Dermis microvascular lymphatic vessel endothelial cell (primary cell): ENCODE data around the gene GSS. TPM values are rescaled to one million over a fixed set of nuclear protein-coding genes. Genes with fewer than 3 reads are reported as not detected.

Experiments
- DNase-seq, 2 donors: peaks; one replicate each; pipeline versions ENCODE4 v3.0.0 to v3.0.0-alpha.2; 2010; ENCODE audit warnings: low read depth in 2 of 2
- total RNA-seq: library from RNA; depleted of rRNA; stranded (reverse); fragments of >200 nt; gene quantifications from 2 replicates; pipeline ENCODE4 v1.2.1, GENCODE V29; 2014

Gene GSS
- total RNA-seq, 1 donor from 2014 or later = 63.9 TPM

DNA sequence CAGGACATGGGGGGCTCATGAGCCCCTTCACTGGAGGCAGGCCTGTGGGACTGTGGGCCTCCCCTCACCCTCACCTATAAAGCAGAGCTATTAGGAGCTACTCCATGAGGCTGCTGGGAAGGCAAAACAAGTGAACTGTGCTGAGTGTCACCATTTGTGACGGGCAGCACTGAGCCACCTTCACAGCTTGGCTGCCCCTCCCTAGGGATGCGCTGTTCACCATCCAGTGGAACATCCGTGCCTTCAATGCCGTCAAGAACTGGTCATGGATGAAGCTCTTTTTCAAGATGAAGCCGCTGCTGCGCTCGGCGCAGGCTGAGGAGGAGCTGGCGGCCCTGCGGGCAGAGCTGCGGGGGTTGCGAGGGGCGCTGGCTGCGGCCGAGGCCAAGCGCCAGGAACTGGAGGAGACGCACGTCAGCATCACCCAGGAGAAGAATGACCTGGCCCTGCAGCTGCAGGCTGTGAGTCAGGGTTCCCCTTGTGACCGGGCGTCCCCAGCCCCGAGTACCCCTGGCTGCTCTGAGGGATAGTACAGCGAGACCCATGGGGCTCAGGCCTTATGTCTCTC lies 38.4 kb upstream of the GSS start:
- no peak for DNase-seq

DNA sequence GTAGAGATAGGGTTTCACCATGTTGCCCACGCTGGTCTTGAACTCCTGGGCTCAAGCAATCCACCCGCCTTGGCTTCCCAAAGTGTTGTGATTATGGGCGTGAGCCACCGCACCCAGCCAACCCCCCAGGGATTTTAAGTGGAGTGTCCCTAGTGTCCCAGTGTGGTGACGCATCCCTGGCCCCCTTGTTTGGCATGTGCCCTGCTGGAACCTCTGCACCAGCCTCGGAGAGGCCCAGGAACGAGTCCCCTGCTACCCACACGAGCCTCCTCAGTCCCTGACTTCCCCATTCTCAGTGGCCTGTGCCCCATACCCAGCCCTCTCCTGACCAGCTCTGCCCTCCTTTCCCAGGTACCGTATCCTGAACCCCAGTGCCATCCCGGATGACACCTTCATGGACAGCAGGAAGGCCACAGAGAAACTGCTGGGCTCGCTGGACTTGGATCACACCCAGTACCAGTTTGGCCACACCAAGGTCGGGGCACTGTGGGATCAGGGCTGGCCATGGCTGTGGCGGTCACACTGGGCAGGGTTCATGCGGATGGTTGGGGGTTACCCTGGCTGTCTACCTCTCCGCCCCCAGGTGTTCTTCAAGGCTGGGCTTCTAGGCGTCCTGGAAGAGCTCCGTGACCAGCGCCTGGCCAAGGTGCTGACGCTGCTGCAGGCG lies 37.3 kb upstream of the GSS start:
- DNase-seq = no peak

DNA sequence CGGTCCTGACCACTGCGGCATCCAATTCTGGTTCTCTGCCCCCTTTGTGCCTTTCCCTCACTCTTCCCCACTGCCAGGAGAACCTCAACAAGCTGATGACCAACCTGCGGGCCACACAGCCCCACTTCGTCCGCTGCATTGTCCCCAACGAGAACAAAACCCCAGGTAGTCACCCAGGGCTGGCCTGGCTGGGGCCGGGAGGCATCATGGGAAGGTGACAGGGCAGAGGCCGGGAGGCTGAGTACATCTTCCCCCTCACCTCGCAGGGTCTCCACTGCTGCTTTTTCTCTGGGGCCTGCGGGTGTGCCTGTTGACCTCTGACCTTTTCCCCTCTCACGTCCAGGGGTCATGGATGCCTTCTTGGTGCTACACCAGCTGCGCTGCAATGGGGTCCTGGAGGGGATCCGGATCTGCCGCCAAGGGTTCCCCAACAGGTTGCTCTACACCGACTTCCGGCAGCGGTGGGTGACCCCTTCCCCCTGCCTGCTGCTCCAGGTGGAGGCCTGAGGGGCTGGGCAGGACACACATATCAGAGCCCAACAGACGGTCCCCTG lies 35.1 kb upstream of the GSS start:
- no peak for DNase-seq

- no peak for DNase-seq
These were observed 34.6 kb upstream of the GSS start for GRCh38 chr20:34990231-34990630.

DNA sequence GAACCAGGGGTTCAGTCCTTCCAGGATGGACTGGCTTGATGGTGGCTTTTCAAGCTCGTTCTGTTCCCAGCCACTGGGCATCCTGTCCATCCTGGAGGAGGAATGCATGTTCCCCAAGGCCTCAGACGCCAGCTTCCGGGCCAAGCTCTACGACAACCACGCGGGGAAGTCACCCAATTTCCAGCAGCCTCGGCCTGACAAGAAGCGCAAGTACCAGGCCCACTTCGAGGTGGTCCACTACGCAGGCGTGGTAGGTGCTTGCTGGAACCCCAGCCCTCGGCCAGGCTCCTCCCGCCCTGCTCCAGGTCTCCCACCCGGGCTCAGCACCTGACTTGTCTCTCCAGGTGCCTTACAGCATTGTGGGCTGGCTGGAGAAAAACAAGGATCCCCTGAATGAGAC lies 34.1 kb upstream of the GSS start:
- no peak for DNase-seq

- no peak for DNase-seq
These were observed 33.5 kb upstream of the GSS start for GRCh38 chr20:34989118-34989517.

- no peak for DNase-seq
These were observed 32.6 kb upstream of the GSS start for GRCh38 chr20:34988191-34988540.

DNA sequence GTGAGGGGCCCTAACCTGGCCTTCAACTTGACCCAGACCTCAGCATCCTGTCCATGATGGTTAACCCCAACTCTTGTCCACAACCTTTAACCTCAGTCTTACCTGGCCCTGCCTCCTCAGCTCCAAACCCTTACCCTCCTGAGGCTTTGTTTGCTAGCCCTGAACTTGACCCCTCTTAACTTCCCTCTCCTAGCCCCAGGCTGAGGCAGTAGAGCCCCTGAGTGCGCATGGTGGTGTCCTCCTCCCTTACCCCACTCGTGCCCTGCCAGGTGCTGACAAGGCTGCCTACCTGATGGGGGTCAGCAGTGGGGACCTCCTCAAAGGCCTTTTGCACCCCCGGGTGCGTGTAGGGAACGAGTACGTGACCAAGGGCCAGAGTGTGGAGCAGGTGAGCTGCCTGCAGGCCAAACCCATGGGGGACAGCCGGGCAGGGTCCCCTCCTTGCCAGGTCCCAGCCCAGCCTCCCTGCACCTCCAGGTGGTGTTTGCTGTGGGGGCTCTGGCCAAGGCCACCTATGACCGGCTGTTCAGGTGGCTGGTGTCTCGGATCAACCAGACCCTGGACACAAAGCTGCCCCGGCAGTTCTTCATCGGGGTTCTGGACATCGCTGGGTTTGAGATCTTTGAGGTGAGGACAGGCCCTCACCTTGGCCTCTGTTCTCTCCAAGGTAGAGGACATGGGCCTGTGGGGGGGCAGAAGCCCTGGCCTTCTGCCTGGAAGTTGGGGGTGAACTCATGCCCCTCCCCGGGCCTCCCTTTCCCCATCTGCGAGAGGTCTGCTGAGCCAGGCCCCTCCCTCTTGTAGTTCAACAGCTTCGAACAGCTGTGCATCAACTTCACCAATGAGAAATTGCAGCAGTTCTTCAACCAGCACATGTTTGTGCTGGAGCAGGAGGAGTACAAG lies 31.9 kb upstream of the GSS start:
- no peak for DNase-seq

DNA sequence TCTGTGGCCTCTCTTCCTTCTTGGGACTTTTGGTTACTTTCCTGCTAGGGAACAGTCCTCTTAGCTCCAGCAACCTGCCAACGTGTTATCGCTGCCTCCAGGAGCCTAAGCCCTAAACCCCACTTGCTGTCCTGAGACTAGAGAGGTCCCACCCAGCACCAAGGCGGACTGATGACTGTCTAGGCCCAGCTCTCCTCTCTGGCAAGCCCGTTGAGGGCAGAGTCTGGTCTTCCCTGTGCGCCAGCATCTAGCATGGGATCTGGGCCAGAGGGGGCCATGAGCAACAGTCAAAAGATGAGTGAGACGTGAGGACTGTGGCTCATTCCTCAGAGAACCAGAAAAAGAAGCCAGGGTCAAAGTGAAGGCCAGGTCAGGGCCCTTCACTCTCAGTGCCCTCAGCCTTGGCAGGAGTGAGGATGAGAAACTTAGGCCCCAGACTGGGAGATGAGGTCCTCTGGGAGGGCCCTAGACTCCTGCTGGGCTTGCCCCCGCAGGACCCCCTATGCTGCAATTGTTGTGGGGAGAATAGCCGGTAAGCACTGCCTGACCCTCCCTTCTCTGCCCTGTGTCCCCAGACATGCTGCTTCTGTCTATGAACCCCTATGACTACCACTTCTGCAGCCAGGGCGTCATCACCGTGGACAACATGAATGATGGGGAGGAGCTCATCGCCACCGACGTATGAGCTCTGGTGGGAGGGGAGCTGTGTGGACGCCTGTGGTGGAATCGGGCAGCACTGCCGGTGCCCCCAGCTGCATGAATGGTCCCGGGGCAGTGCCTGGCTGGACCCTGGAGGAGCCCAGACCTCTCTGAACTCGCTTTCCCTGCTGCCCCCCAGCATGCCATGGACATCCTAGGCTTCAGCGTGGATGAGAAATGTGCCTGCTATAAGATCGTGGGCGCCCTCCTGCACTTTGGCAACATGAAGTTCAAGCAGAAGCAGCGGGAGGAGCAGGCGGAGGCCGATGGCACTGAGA lies 31.0 kb upstream of the GSS start:
- DNase-seq = no peak

DNA sequence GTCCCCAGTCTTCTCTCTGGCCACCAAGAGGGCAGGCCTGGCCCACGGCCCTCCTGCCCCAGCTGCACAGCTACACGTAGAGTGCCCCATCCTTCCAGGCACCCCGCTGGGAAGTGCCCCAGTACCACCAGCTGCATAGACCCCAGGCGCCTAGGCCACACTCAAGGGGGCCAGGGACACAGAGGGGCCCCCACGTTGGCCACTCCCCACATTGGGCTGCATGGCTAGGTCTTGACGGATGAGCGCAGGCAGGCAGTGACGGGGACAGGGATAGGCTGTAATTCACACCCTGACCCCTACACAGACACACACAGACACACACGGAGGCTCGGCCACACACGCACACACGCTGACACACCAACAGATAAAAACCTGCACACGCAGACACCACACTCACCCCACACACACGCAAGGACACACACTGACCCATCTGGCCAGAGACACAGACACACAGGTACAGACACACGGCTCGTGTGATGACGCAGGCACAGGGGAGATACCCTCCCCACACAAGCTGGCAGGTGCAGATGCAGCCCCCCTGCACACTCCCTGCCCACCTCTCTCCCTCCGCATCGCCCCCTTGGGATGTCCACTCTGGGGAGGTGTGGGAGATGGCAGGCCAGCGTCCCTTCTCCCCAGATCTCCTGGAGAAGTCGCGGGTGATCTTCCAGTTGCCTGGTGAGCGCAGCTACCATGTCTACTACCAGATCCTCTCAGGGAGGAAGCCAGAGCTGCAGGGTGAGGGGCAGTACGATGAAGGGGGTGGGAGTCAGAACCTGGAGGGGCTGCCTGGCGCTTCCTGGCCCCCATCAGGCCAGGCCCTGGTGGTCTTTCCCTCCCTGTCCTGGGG lies 30.1 kb upstream of the GSS start:
- DNase-seq = no peak

- DNase-seq = peak in 1 of 2 donors; percentile 28
These were observed 29.2 kb upstream of the GSS start for GRCh38 chr20:34984756-34985261.

- no peak for DNase-seq
These were observed 28.6 kb upstream of the GSS start for GRCh38 chr20:34983995-34984735.

- no peak for DNase-seq
These were observed 27.6 kb upstream of the GSS start for GRCh38 chr20:34983089-34983820.

GRCh38 chr20:34982270-34983088 lies 26.9 kb upstream of the GSS start:
- DNase-seq = no peak

DNA sequence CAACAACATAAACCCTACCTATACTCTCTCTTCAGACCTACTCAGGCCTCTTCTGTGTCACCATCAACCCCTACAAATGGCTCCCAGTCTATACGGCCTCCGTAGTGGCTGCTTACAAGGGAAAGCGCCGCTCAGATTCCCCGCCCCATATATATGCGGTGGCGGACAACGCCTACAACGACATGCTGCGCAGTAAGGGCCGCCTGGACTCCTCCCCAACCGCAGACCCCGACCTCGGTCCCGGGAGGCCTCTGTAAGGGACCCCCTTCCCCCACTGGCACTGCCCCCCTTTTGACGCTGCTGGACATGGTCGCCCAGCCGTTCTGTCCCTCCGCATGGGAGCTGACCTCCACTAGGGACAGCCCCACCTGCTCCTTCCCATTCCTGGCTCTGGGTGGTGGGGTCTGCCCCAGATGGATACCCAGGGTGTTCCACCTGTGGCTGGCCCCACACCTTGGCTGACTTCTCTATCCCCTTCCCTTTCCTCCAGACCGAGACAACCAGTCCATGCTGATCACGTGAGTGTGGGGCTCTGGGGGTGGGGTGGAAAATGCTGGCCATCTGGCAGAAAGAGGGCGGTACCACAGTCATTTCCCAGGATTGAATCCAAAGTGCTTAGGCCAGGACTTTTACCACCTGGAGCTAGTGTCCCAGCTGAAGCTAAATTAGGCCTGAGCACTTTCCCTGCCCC lies 25.1 kb upstream of the GSS start:
- DNase-seq = peak; percentile 41 to 67

- no peak for DNase-seq
These were observed 24.0 kb upstream of the GSS start for GRCh38 chr20:34979366-34980153.
